Body of pancreas (tissue), 4 donors: Measurements from ENCODE around the gene DNAL1.

Source experiments
- POLR2A ChIP-seq, 3 donors: fragments of 450-650 bp; IDR thresholded peaks; one replicate each; pipeline ENCODE4 v1.6.1; 2016; ENCODE audit warnings: antibody characterized with exemption in 3 of 3, mild to moderate bottlenecking in 2 of 3
- TF ChIP-seq, protein P1 (sequence below), 7 experiments: fragments of 450-650 bp in 4 of 7; fragments of 200-600 bp in 3 of 7; sonication (generic) in 3 of 7; IDR thresholded peaks; one replicate each; pipeline ENCODE4 v1.5.1; 2016 to 2019; ENCODE audit warnings: antibody characterized with exemption in 7 of 7

DNA sequence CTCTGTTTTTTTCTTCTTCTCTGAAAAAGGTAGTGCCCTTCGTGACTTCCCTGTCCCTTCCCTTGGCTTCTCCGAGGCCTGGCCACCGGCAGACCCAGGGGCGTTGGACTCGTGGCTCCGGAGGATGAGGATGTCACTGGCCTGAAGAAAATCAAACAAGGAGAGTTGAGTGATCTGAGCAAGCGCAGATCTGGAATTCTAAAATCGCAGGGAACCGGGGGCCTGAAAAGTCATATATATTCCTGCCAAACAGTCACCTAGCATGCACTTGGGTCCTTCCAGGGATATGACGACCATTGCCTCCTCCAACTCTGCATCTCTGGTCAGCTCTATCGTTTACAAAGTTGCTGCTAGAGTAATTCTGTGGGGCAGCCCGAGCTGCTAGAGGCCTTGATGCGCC is 74.6 kb downstream of the DNAL1 start:
- TF ChIP-seq, protein P1, sequence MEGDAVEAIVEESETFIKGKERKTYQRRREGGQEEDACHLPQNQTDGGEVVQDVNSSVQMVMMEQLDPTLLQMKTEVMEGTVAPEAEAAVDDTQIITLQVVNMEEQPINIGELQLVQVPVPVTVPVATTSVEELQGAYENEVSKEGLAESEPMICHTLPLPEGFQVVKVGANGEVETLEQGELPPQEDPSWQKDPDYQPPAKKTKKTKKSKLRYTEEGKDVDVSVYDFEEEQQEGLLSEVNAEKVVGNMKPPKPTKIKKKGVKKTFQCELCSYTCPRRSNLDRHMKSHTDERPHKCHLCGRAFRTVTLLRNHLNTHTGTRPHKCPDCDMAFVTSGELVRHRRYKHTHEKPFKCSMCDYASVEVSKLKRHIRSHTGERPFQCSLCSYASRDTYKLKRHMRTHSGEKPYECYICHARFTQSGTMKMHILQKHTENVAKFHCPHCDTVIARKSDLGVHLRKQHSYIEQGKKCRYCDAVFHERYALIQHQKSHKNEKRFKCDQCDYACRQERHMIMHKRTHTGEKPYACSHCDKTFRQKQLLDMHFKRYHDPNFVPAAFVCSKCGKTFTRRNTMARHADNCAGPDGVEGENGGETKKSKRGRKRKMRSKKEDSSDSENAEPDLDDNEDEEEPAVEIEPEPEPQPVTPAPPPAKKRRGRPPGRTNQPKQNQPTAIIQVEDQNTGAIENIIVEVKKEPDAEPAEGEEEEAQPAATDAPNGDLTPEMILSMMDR (IDR thresholded peaks at IDR 0.05): no peak
- no peak for TF ChIP-seq POLR2A (IDR thresholded peaks at IDR 0.05)
